Activated B cell treated with CpG ODN at 0.5 μM for 24 hours (primary cell): ENCODE measurements around the gene CCR1. TPM values are rescaled to one million over a fixed set of nuclear protein-coding genes. Genes with fewer than 3 reads are reported as not detected.
"Not testable (repeated sequence)": the region's sequence is repeated elsewhere in the genome, so short reads cannot be mapped to it uniquely, and the experiment has no call there.

Experiments
- ATAC-seq: fragments of 200-7000 bp; cut with Tn5 transposase; one replicate; pipeline ENCODE4 v1.10.0; 2021; ENCODE audit warnings: low read depth, mild to moderate bottlenecking, moderate library complexity
- CTCF ChIA-PET: fragments of 350-600 bp; sonication (Branson Sonifier 250); formaldehyde crosslinking; loops from one replicate; lab custom pipeline; 2021; ENCODE audit warnings: antibody characterized with exemption; lab: Charles Lee
- POLR2A ChIA-PET: fragments of 350-600 bp; sonication (Branson Sonifier 250); formaldehyde crosslinking; loops from one replicate; lab custom pipeline; 2021; ENCODE audit warnings: antibody characterized with exemption; lab: Charles Lee
- DNase-seq: peaks from one replicate; pipeline ENCODE4 v3.0.0; 2022
- H3K27ac Mint-ChIP-seq: one replicate; pipeline ENCODE4 v1.8.0; 2020; ENCODE audit warnings: mixed read lengths
- H3K27me3 Mint-ChIP-seq: one replicate; pipeline ENCODE4 v1.8.0; 2021; ENCODE audit warnings: mixed read lengths
- H3K36me3 Mint-ChIP-seq: one replicate; pipeline ENCODE4 v1.8.0; 2021; ENCODE audit warnings: low read depth, mixed read lengths
- H3K4me1 Mint-ChIP-seq: one replicate; pipeline ENCODE4 v1.8.0; 2021; ENCODE audit warnings: mixed read lengths
- H3K4me3 Mint-ChIP-seq: one replicate; pipeline ENCODE4 v1.8.0; 2020; ENCODE audit warnings: mild to moderate bottlenecking, mixed read lengths
- H3K9me3 Mint-ChIP-seq: one replicate; pipeline ENCODE4 v1.8.0; 2020; ENCODE audit warnings: mixed read lengths
- CTCF ChIP-seq: fragments of 200-600 bp; IDR thresholded peaks from one replicate; pipeline ENCODE4 v1.8.0; 2022; ENCODE audit warnings: antibody characterized with exemption, mild to moderate bottlenecking
- intact Hi-C: fragments of 100-400 bp; cut with micrococcal nuclease; formaldehyde crosslinking; loops from one replicate; pipeline ENCODE4 v1.15.1; 2024
- total RNA-seq: library from RNA; stranded (reverse); gene quantifications from 2 replicates; pipeline ENCODE4 v1.2.3, GENCODE V29; 2022

The CCR1 gene
- total RNA-seq, 1 donor from 2014 or later, result 0.82 TPM

- CTCF ChIA-PET, result no interaction called here
- H3K9me3 Mint-ChIP-seq, result no peaks in the 10 kb centered on the region
- intact Hi-C loops, result no loop called here
- POLR2A ChIA-PET, result no interaction called here
- H3K4me3 Mint-ChIP-seq, result no peak overlapping the region
- no peak overlapping the region for H3K27ac Mint-ChIP-seq
- H3K27me3 Mint-ChIP-seq, result no peaks in the 10 kb centered on the region
- DNase-seq, result no peak
- TF ChIP-seq CTCF, result no peak
- H3K36me3 Mint-ChIP-seq, result no peaks in the 10 kb centered on the region
- no peak for ATAC-seq
- peaks cover 48% of the 10 kb centered on the region for H3K4me1 Mint-ChIP-seq
Observed at GRCh38 chr3:46183330-46183729, 24.8 kb downstream of the CCR1 start.

GRCh38 chr3:46168583-46169345 lies 39.3 kb downstream of the CCR1 start:
- Mint-ChIP-seq H3K27me3 (no peaks in the 10 kb centered on the region), H3K27ac (no peak overlapping the region), H3K9me3 (peaks cover 20% of the 10 kb centered on the region), H3K36me3 (peaks cover 2% of the 10 kb centered on the region), H3K4me3 (no peak overlapping the region), H3K4me1 (no peaks in the 10 kb centered on the region)
- POLR2A ChIA-PET, result no interaction called here
- no peak for TF ChIP-seq CTCF
- intact Hi-C loops, result loop anchor here (5.0 kb wide), 1 partner anchor 39 kb away; the partner anchor contains the start of gene CCR1
- ATAC-seq, result no peak
- CTCF ChIA-PET, result no interaction called here
- DNase-seq, result no peak

DNA sequence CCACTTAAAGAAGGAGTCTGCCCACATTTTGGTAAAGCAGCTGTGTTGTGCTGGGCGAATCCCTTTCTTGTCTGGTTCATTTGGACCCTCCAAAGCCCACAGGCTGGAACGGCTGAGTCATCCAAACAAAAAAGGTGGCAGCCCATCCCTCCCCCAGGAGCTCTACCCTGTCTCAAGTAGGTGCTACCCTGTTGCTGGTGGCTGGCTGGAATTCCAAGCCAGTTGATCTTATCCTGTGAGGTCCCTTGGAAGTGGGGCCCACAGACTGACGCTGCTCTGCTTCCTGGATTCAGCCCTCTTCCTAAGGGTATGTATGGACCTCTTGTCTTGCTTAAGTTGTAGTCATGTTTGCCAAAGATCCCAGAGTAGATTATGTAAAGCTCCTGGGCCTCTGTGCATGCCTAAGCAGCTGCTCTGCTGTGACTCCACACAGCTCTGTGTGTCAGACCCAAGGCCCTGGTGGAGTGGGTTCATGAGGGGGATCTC lies 44.5 kb downstream of the CCR1 start:
- POLR2A ChIA-PET, result no interaction called here
- intact Hi-C loops, result no loop called here
- H3K27me3 Mint-ChIP-seq, result no peaks in the 10 kb centered on the region
- H3K27ac Mint-ChIP-seq, result no peak overlapping the region
- ATAC-seq, result no peak
- peaks cover 12% of the 10 kb centered on the region for H3K9me3 Mint-ChIP-seq
- CTCF ChIA-PET, result no interaction called here
- no peaks in the 10 kb centered on the region for H3K4me1 Mint-ChIP-seq
- no peak for DNase-seq
- no peak overlapping the region for H3K4me3 Mint-ChIP-seq
- TF ChIP-seq CTCF, result no peak
- no peaks in the 10 kb centered on the region for H3K36me3 Mint-ChIP-seq

- Mint-ChIP-seq H3K27ac (no peak overlapping the region), H3K27me3 (no peaks in the 10 kb centered on the region), H3K9me3 (peaks cover 11% of the 10 kb centered on the region), H3K4me3 (no peak overlapping the region), H3K36me3 (no peaks in the 10 kb centered on the region), H3K4me1 (no peaks in the 10 kb centered on the region)
- POLR2A ChIA-PET, result no interaction called here
- CTCF ChIA-PET, result no interaction called here
- no peak for TF ChIP-seq CTCF
- DNase-seq (no peak), ATAC-seq (no peak)
- intact Hi-C loops, result no loop called here
Observed at GRCh38 chr3:46162975-46163555, 45.0 kb downstream of the CCR1 start.

- H3K27ac Mint-ChIP-seq, ATAC-seq, H3K27me3 Mint-ChIP-seq, CTCF ChIA-PET, POLR2A ChIA-PET, intact Hi-C loops, H3K4me1 Mint-ChIP-seq, H3K4me3 Mint-ChIP-seq, H3K36me3 Mint-ChIP-seq, H3K9me3 Mint-ChIP-seq, DNase-seq: not testable (repeated sequence)
Observed at GRCh38 chr3:46157685-46158084, 50.4 kb downstream of the CCR1 start.
